Gastrocnemius medialis (tissue), 4 donors: Measurements from ENCODE around the gene ARHGEF10L.

Source experiments
- CTCF ChIP-seq, 5 experiments: fragments of 450-650 bp in 3 of 5; fragments of 200-600 bp in 2 of 5; sonication (generic) in 2 of 5; IDR thresholded peaks in 4 of 5; conservative IDR thresholded peaks in 1 of 5; 1 replicate in 4 of 5; 2 replicates in 1 of 5; pipeline ENCODE4 v1.5.1; 2016 to 2019; ENCODE audit warnings: antibody characterized with exemption in 5 of 5, mild to moderate bottlenecking in 3 of 5, moderate library complexity in 3 of 5
- POLR2A ChIP-seq, 2 donors: fragments of 450-650 bp; IDR thresholded peaks; one replicate each; pipeline ENCODE4 v1.6.1; 2017; ENCODE audit warnings: antibody characterized with exemption in 2 of 2, mild to moderate bottlenecking in 2 of 2, moderate library complexity in 2 of 2

GRCh38 chr1:17639703-17640340, 100.3 kb downstream of the ARHGEF10L start:
- no peak for TF ChIP-seq CTCF (IDR thresholded peaks at IDR 0.05 in 4 of 5, conservative IDR thresholded peaks at IDR 0.05 in 1 of 5)
- no peak for TF ChIP-seq POLR2A (IDR thresholded peaks at IDR 0.05)
